B cell (primary cell): ENCODE data around the gene MESD. TPM values are rescaled to one million over a fixed set of nuclear protein-coding genes. Genes with fewer than 3 reads are reported as not detected.

ENCODE experiments used
- ATAC-seq: fragments of 200-7000 bp; cut with Tn5 transposase; one replicate; pipeline ENCODE4 v1.10.0; 2021; ENCODE audit warnings: low read depth, mild to moderate bottlenecking, moderate number of reproducible peaks, moderate library complexity
- CTCF ChIA-PET: fragments of 350-600 bp; sonication (Branson Sonifier 250); formaldehyde crosslinking; loops from one replicate; lab custom pipeline; 2021; ENCODE audit warnings: antibody characterized with exemption, inconsistent platforms; lab: Charles Lee
- POLR2A ChIA-PET: fragments of 350-600 bp; sonication (Branson Sonifier 250); formaldehyde crosslinking; loops from one replicate; lab custom pipeline; 2021; ENCODE audit warnings: antibody characterized with exemption; lab: Charles Lee
- DNase-seq: peaks from one replicate; pipeline ENCODE4 v3.0.0; 2013
- H2AFZ ChIP-seq: 2 replicates; pipeline ENCODE4 v1.6.1; 2012; ENCODE audit warnings: mild to moderate bottlenecking, low read depth, low read length; ENCODE audit not compliant: insufficient read depth, poor library complexity, severe bottlenecking
- H3K27ac ChIP-seq, 2 donors: 1 replicate in 1 of 2; 2 replicates in 1 of 2; pipeline ENCODE4 v1.5.1; 2012 to 2013; ENCODE audit warnings: low read length in 2 of 2, mild to moderate bottlenecking in 2 of 2, moderate library complexity in 1 of 2
- H3K27me3 ChIP-seq, 4 experiments: fragments of 200-600 bp in 1 of 4; sonication (generic) in 1 of 4; replicated peaks in 1 of 4; 1 replicate in 2 of 4; 2 replicates in 2 of 4; pipeline versions ENCODE4 v1.6.1 to v1.7.0; 2013 to 2016; ENCODE audit warnings: low read length in 3 of 4, mild to moderate bottlenecking in 2 of 4, mixed read lengths in 1 of 4, moderate library complexity in 1 of 4; ENCODE audit not compliant: insufficient read depth in 4 of 4, control insufficient read depth in 3 of 4; ENCODE audit errors: control extremely low read depth in 1 of 4
- H3K36me3 ChIP-seq, 2 experiments: replicated peaks in 1 of 2; 1 replicate in 1 of 2; 2 replicates in 1 of 2; pipeline versions ENCODE4 v1.6.1 to v1.7.1; 2013; ENCODE audit warnings: low read length in 1 of 2; ENCODE audit not compliant: insufficient read depth in 2 of 2, control insufficient read depth in 1 of 2; ENCODE audit errors: control extremely low read depth in 1 of 2, extremely low read depth in 1 of 2
- H3K4me1 ChIP-seq, 2 donors: fragments of 200-600 bp in 1 of 2; sonication (generic) in 1 of 2; 1 replicate in 1 of 2; 2 replicates in 1 of 2; pipeline versions ENCODE4 v1.5.1 to v1.6.1; 2013 to 2017; ENCODE audit warnings: low read length in 2 of 2; ENCODE audit not compliant: control insufficient read depth in 2 of 2, insufficient read depth in 2 of 2
- H3K4me2 ChIP-seq: replicated peaks from 2 replicates; pipeline ENCODE3; 2012; ENCODE audit warnings: mild to moderate bottlenecking, low read depth, low read length; ENCODE audit not compliant: poor library complexity, severe bottlenecking
- H3K4me3 ChIP-seq, 5 experiments: fragments of 200-600 bp in 1 of 5; sonication (generic) in 1 of 5; 1 replicate in 3 of 5; 2 replicates in 2 of 5; pipeline versions ENCODE4 v1.5.1 to v1.7.0; 2011 to 2016; ENCODE audit warnings: low read length in 4 of 5, mild to moderate bottlenecking in 4 of 5, low read depth in 2 of 5, control low read depth in 1 of 5, moderate library complexity in 1 of 5; ENCODE audit not compliant: insufficient read depth in 1 of 5; ENCODE audit errors: control extremely low read depth in 1 of 5, extremely low read depth in 1 of 5
- H3K79me2 ChIP-seq: fragments of 200-600 bp; sonication (generic); one replicate; pipeline ENCODE4 v1.6.0; 2016; ENCODE audit warnings: low read length; ENCODE audit not compliant: control insufficient read depth, insufficient read depth
- H3K9ac ChIP-seq: fragments of 200-600 bp; sonication (generic); 2 replicates; pipeline ENCODE4 v1.6.1; 2017; ENCODE audit warnings: mild to moderate bottlenecking, low read length, moderate library complexity
- H3K9me3 ChIP-seq, 3 donors: one replicate each; pipeline versions ENCODE4 v1.6.1 to v1.7.1; 2013; ENCODE audit warnings: low read length in 2 of 3; ENCODE audit not compliant: control insufficient read depth in 2 of 3, insufficient read depth in 1 of 3; ENCODE audit errors: control extremely low read depth in 1 of 3
- H4K20me1 ChIP-seq: 2 replicates; pipeline ENCODE4 v1.6.0; 2012; ENCODE audit warnings: mild to moderate bottlenecking, low read length; ENCODE audit not compliant: insufficient read depth, control insufficient read depth, poor library complexity, severe bottlenecking
- H3K27ac Mint-ChIP-seq: one replicate; pipeline ENCODE4 v1.8.0; 2021; ENCODE audit warnings: mixed read lengths
- H3K27me3 Mint-ChIP-seq: one replicate; pipeline ENCODE4 v1.8.0; 2021; ENCODE audit warnings: mixed read lengths
- H3K4me1 Mint-ChIP-seq: one replicate; pipeline ENCODE4 v1.8.0; 2021; ENCODE audit warnings: mixed read lengths
- H3K4me3 Mint-ChIP-seq: one replicate; pipeline ENCODE4 v1.8.0; 2021; ENCODE audit warnings: mixed read lengths
- H3K9me3 Mint-ChIP-seq: one replicate; pipeline ENCODE4 v1.8.0; 2022; ENCODE audit warnings: mixed read lengths; ENCODE audit not compliant: insufficient read depth
- EZH2 ChIP-seq: IDR thresholded peaks from 2 replicates; pipeline ENCODE4 v1.6.1; 2012; ENCODE audit warnings: borderline replicate concordance, low read depth, mild to moderate bottlenecking, moderate library complexity, low read length; ENCODE audit not compliant: insufficient read depth, poor library complexity, severe bottlenecking
- WGBS: methylation state at CpG from one replicate; pipeline ENCODE4 v1.1.5; 2013; ENCODE audit warnings: missing lambda C conversion rate; ENCODE audit not compliant: insufficient coverage; 5-methylcytosine and 5-hydroxymethylcytosine counted together
- intact Hi-C: fragments of 100-400 bp; cut with micrococcal nuclease; formaldehyde crosslinking; loops from one replicate; pipeline ENCODE4 v1.10.0; 2022
- polyA plus RNA-seq: library from polyadenylated mRNA; depleted of rRNA; stranded (reverse); fragments of >200 nt; gene quantifications from 2 replicates; pipeline ENCODE4 v1.2.3, GENCODE V29; 2012
- total RNA-seq, 2 donors: library from RNA; stranded (reverse); fragments of 120-200 nt in 1 of 2; gene quantifications; 1 replicate in 1 of 2; 2 replicates in 1 of 2; pipeline versions ENCODE4 v1.2.3 to v1.2.4, GENCODE V29; 2013 to 2022
- TF ChIP-seq, protein P1 (sequence below): fragments of 200-600 bp; IDR thresholded peaks from one replicate; pipeline ENCODE4 v1.8.0; 2022; ENCODE audit warnings: antibody characterized with exemption, mild to moderate bottlenecking

MESD gene
- total and polyA plus RNA-seq, 2 donors (not counting 1 experiment from before 2014, with no cell fraction given) = 7.9 to 35.3 TPM

DNA sequence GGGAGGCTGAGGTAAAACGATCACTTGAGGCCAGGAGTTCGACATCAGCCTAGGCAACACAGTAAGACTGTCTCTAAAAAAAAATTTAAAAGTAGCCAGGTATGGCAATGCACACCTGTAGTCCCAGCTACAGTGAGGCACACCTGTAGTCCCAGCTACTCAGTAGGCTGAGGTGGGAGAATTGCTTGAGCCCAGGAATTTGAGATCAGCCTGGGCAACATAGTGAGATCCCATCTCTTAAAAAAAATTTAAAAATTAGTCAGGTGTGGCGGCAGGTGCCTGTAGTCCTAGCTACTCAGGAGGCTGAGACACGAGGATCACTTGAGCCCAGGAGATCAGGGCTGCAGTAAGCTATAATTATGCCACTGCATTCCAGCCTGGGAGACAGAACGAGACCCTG is 6.8 kb downstream of the MESD start:
- ChIA-PET CTCF (no interaction called here), POLR2A (no interaction called here)
- peaks cover 20 to 21% of the 10 kb centered on the region in 2 donors for H3K4me1 ChIP-seq
- H3K4me3 Mint-ChIP-seq = no peak overlapping the region
- intact Hi-C loops = no loop called here
- H2AFZ ChIP-seq = no peak overlapping the region
- no peaks in the 10 kb centered on the region for H3K9me3 Mint-ChIP-seq
- H3K27ac Mint-ChIP-seq = no peak overlapping the region
- H3K27me3 ChIP-seq = no peaks in the 10 kb centered on the region
- peaks cover 46% of the 10 kb centered on the region for H3K4me1 Mint-ChIP-seq
- TF ChIP-seq, protein P1, sequence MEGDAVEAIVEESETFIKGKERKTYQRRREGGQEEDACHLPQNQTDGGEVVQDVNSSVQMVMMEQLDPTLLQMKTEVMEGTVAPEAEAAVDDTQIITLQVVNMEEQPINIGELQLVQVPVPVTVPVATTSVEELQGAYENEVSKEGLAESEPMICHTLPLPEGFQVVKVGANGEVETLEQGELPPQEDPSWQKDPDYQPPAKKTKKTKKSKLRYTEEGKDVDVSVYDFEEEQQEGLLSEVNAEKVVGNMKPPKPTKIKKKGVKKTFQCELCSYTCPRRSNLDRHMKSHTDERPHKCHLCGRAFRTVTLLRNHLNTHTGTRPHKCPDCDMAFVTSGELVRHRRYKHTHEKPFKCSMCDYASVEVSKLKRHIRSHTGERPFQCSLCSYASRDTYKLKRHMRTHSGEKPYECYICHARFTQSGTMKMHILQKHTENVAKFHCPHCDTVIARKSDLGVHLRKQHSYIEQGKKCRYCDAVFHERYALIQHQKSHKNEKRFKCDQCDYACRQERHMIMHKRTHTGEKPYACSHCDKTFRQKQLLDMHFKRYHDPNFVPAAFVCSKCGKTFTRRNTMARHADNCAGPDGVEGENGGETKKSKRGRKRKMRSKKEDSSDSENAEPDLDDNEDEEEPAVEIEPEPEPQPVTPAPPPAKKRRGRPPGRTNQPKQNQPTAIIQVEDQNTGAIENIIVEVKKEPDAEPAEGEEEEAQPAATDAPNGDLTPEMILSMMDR = no peak
- TF ChIP-seq EZH2 = no peak
- peaks cover 7% of the 10 kb centered on the region for H4K20me1 ChIP-seq
- no peak overlapping the region for H3K27ac ChIP-seq
- no peaks in the 10 kb centered on the region for H3K9me3 ChIP-seq
- DNase-seq (no peak), ATAC-seq (no peak)
- no peak overlapping the region for H3K9ac ChIP-seq
- no peaks in the 10 kb centered on the region for H3K27me3 Mint-ChIP-seq
- no peak overlapping the region for H3K4me2 ChIP-seq
- H3K36me3 ChIP-seq = peaks cover 3 to 33% of the 10 kb centered on the region in 2 experiments
- no peak overlapping the region for H3K4me3 ChIP-seq
- H3K79me2 ChIP-seq = peaks cover 65% of the 10 kb centered on the region
- 96% methylated on average over 4 of the region's 5 CpGs for WGBS

DNA sequence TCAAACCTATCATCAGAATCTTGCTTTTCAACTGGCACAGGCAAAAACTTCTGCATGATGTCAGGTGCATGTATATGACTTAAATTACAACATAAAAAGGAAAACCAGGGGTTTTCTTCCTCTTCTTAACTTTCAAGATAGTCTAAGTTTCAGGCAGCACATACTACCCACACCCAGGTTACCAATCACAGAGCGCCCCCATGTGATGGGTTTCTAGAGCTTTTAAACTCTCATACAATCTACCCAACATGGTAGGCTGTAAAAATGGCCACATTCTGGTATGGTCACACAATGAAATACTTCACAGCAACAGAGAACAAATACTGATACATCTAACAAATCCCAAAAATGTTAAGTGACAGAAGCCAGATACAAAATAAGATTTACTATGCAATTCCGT is 7.4 kb downstream of the MESD start:
- no peak overlapping the region for H2AFZ ChIP-seq
- H3K9ac ChIP-seq = no peak overlapping the region
- POLR2A ChIA-PET = no interaction called here
- H3K4me1 Mint-ChIP-seq = peaks cover 52% of the 10 kb centered on the region
- H3K27me3 ChIP-seq = no peaks in the 10 kb centered on the region
- H3K36me3 ChIP-seq = peaks cover 3 to 38% of the 10 kb centered on the region in 2 experiments
- peaks cover 66% of the 10 kb centered on the region for H3K79me2 ChIP-seq
- H3K4me3 Mint-ChIP-seq = no peak overlapping the region
- H3K9me3 ChIP-seq = no peaks in the 10 kb centered on the region
- H3K4me2 ChIP-seq = no peak overlapping the region
- peaks cover 24 to 27% of the 10 kb centered on the region in 2 donors for H3K4me1 ChIP-seq
- ATAC-seq (no peak), DNase-seq (no peak)
- TF ChIP-seq, protein P1 = no peak
- no peak for TF ChIP-seq EZH2
- CTCF ChIA-PET = no interaction called here
- no peaks in the 10 kb centered on the region for H3K27me3 Mint-ChIP-seq
- no CpG with 5 or more reads among the region's 2 CpGs for WGBS
- H3K9me3 Mint-ChIP-seq = no peaks in the 10 kb centered on the region
- H3K4me3 ChIP-seq = no peak overlapping the region
- no peak overlapping the region for H3K27ac ChIP-seq
- intact Hi-C loops = no loop called here
- H3K27ac Mint-ChIP-seq = no peak overlapping the region
- H4K20me1 ChIP-seq = peaks cover 13% of the 10 kb centered on the region
